ENCODE results near the gene ZFHX3. TPM values are rescaled to one million over a fixed set of nuclear protein-coding genes. Genes with fewer than 3 reads are reported as not detected.

Gene ZFHX3
- total and polyA plus RNA-seq, 8 donors = 2.5 to 17.6 (median 9.9) TPM

GRCh38 chr16:72927199-72928089, 120.5 kb downstream of the ZFHX3 start:
- WGBS, 2 donors = 66 to 67% methylated on average over 26 of the region's 26 CpGs
- Histone ChIP-seq H3K9me3 (no peaks in the 10 kb centered on the region), H3K27ac (peak overlapping the region in 3 of 4 donors; percentile 30 to 72 (median 57)), H3K4me1 (peaks cover 4 to 29% (median 15%) of the 10 kb centered on the region in 3 donors), H3K27me3 (no peaks in the 10 kb centered on the region), H3K36me3 (no peaks in the 10 kb centered on the region), H3K4me3 (no peak overlapping the region)
- ATAC-seq = peak in 3 of 4 donors; percentile 3 to 27 (median 18)
- no peak for FAIRE-seq
- intact Hi-C loops (cut with DNase I) = no loop called here
- peak in 3 of 6 donors; percentile 51 to 87 (median 62) for DNase-seq
- no peak for TF ChIP-seq CTCF (IDR thresholded peaks at IDR 0.05)

- peaks cover 0 to 24% (median 11%) of the 10 kb centered on the region in 3 donors for H3K4me1 ChIP-seq
- no peak for FAIRE-seq
- no peaks in the 10 kb centered on the region for H3K9me3 ChIP-seq
- no peaks in the 10 kb centered on the region for H3K27me3 ChIP-seq
- H3K27ac ChIP-seq = peak overlapping the region in 2 of 4 donors; percentile 2 to 72
- H3K4me3 ChIP-seq = no peak overlapping the region
- no peak for ATAC-seq
- WGBS, 2 donors = 88 to 91% methylated on average over 12 of the region's 12 CpGs
- H3K36me3 ChIP-seq = no peaks in the 10 kb centered on the region
- TF ChIP-seq CTCF (IDR thresholded peaks at IDR 0.05) = no peak
- no peak for DNase-seq
- intact Hi-C loops (cut with DNase I) = no loop called here
Observed at GRCh38 chr16:72926177-72927070, 121.5 kb downstream of the ZFHX3 start.

GRCh38 chr16:72925631-72925979, 122.3 kb downstream of the ZFHX3 start:
- FAIRE-seq = no peak
- WGBS, 2 donors = 90 to 94% methylated on average over 5 of the region's 5 CpGs
- H3K4me1 ChIP-seq = peaks cover 0 to 24% (median 7%) of the 10 kb centered on the region in 3 donors

GRCh38 chr16:72924927-72925630, 122.8 kb downstream of the ZFHX3 start:
- intact Hi-C loops (cut with DNase I) = no loop called here
- no peak overlapping the region for H3K4me3 ChIP-seq
- peak overlapping the region; percentile 54 to 76 (median 74) for H3K27ac ChIP-seq
- H3K27me3 ChIP-seq = no peaks in the 10 kb centered on the region
- H3K4me1 ChIP-seq = peaks cover 0 to 24% (median 4%) of the 10 kb centered on the region in 3 donors
- TF ChIP-seq CTCF (IDR thresholded peaks at IDR 0.05) = no peak
- 33 to 39% methylated on average over 17 of the region's 17 CpGs for WGBS, 2 donors
- DNase-seq (peak in 3 of 6 donors; percentile 46 to 69 (median 65)), FAIRE-seq (no peak), ATAC-seq (peak; percentile 67 to 88 (median 77))
- no peaks in the 10 kb centered on the region for H3K36me3 ChIP-seq
- no peaks in the 10 kb centered on the region for H3K9me3 ChIP-seq

More at GRCh38 chr16:72925631-72925979, 122.3 kb downstream of the ZFHX3 start:
- Histone ChIP-seq H3K4me3 (no peak overlapping the region), H3K36me3 (no peaks in the 10 kb centered on the region), H3K9me3 (no peaks in the 10 kb centered on the region), H3K27me3 (no peaks in the 10 kb centered on the region), H3K27ac (peak overlapping the region; percentile 54 to 76 (median 74))
- DNase-seq = no peak
- intact Hi-C loops (cut with DNase I) = no loop called here
- ATAC-seq = no peak
- TF ChIP-seq CTCF (IDR thresholded peaks at IDR 0.05) = no peak
